Stimulated activated CD4-positive, alpha-beta T cell treated with anti-CD3 and anti-CD28 coated beads, Interleukin-4, amount 100 ng/mL, for 4 hours (primary cell): Measurements from ENCODE around the gene QRFP.

Experiments
- DNase-seq, 2 experiments: peaks; one replicate each; pipeline ENCODE4 v3.0.0-alpha.2; 2020

The QRFP gene, protein sequence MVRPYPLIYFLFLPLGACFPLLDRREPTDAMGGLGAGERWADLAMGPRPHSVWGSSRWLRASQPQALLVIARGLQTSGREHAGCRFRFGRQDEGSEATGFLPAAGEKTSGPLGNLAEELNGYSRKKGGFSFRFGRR

DNA sequence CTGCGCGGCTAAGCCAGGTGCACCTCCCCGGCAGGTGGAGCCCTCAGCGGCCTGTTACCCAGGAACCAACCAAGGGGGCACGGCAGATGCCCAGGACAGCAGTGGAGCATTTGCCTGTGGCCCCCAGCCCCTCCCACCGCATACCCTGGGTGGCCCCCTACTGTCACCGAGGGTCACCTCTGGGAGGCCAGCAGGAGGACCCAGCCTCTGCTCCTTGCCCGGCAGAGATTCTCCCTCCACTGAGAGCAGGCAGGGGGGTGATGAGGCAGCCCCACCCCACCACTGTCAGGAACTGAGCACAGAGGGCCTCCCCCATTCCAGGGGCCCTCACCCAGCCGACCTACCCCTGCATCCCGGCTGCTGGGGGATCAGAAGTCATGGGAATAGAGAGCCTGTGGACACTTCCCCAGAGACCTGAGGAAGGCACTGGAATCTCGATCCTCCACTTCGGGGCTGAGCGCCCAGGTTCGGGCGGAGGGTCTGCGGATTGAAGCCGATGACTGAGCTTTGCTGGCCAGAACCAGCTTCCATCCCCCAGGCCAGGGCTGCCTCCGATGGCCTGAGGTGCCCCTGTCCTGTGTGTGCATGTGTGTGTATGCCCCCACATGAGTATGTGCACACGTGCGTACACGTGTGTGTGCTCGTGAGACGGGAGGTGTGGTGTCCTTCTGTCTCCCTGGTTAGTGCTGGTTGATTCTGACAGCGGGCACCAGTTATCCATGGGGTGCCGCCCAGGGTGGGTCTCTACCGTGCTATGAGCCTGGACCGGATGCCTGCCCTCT, at the start of gene QRFP:
TSS of gene QRFP (minus strand) at position 580 of the 782 bp plus-strand sequence. CDS start 2,974 bp downstream, outside the sequence.
- no peak for DNase-seq

DNA sequence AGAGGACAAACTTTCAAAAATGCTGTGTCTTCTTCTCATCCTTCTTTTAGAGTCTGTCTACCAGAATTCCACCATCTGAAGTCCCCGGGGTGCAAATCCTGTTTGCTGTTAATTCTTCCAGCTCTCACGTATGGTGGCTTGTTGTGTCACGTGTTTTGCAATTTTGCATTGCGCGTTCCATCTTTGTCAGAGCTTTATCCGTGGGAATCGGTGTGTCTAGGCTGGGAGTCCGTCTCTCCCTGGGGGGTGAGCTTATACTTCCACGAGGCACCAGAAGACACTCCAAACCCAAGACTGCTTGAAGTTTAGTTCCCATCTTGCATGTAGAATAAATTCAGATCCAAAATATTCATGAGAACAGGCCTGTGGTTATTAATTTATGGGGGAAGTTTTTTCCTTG, 48.6 kb upstream of the QRFP start:
- no peak for DNase-seq

DNA sequence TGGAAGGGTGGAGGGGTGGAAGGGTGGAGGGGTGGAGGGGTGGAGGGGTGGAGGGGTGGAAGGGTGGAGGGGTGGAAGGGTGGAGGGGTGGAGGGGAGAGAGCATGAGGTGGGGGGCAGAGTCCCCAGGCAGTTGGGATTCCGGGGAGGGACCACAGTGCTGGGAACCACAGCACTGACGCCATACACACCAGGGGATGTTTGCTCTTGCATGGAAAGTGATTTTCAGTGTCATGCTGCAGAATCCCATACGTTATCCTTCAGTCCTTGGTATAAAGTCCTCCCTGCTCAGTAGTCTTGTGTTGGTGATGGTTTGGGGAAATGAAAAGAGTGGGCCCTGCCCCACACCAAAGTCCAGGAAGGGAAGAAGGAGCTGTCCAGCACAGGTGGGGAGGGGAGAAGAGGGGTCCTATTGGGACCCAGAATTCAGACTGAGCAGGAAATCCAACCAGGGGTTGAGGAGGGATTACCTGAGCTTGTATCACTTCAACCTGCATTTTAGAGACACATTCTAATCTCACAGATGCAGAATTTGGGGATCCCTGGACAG, 48.0 kb upstream of the QRFP start:
- no peak for DNase-seq

DNA sequence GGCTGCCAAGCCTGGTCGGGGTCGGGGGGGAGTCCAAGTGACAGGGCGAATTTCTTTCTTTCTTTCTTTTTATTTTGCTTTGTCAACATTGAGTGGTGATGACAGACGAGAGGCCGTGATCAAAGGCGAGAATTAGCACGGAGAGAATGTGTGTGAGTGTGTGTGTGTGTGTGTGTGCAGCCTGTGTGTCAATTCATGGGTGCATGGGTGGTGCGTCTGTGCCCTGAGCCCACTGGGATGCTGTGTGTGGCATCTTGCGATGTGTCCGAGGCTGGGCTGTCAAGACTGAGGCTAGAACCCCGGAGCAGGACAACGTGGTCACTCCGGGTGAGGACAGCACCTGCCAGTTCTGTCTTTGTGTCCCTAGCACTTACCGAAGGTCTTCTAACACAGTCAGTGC, 47.2 kb upstream of the QRFP start:
- no peak for DNase-seq

DNA sequence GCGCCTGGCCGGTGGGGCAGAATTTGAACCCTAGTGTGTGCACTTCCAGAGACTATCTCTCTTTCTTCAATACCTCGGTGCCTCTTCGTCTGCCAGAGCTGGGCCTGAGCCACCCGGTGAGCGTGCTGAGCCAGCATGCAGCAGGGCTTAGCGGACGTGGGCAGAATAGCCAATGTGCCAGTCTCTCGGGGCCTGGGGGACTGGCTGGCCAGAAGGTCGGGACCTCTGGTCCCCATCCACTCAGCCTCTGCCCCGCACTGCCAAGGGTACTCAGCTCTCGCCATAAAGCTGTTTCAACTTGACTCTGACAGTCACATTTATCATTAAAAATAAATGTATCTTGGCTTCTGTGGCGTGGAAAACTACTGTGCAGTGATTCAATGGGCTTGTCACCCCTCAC, 46.6 kb upstream of the QRFP start:
- no peak for DNase-seq

DNA sequence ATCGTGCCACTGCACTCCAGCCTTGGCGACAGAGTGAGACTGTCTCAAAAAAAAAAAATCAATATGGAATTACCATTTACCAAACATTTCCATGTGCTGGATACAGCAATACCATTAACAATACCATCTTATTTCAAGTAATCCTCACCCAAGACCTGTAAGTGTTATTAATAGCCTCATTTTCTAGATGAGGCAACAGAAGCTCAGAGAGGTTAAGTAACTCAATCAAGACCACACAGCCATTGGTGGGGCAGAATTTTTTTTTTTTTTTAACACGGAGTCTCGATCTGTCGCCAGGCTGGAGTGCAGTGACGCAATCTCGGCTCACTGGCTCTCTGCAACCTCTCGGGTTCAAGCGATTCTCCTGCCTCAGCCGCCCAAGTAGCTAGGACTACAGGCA, 46.1 kb upstream of the QRFP start:
- no peak for DNase-seq

DNA sequence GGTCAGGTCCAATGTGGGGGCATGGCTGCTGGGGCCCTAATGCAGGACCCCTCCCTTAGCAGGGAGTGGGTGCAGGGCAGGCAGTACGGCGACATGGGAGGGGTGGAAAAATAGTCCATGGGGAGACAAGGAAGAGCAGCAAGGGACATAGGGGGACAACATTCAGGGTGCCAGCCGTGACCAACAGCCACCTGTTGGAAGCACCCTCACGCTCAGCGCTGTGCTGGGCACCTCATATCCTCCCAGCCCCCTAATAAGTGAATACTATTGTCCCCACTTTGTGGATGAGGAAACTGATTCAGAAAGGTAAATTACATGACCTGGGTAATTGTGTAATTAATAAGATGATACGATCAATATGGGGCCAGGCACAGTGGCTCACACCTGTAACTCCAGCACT, 45.5 kb upstream of the QRFP start:
- DNase-seq: no peak

DNA sequence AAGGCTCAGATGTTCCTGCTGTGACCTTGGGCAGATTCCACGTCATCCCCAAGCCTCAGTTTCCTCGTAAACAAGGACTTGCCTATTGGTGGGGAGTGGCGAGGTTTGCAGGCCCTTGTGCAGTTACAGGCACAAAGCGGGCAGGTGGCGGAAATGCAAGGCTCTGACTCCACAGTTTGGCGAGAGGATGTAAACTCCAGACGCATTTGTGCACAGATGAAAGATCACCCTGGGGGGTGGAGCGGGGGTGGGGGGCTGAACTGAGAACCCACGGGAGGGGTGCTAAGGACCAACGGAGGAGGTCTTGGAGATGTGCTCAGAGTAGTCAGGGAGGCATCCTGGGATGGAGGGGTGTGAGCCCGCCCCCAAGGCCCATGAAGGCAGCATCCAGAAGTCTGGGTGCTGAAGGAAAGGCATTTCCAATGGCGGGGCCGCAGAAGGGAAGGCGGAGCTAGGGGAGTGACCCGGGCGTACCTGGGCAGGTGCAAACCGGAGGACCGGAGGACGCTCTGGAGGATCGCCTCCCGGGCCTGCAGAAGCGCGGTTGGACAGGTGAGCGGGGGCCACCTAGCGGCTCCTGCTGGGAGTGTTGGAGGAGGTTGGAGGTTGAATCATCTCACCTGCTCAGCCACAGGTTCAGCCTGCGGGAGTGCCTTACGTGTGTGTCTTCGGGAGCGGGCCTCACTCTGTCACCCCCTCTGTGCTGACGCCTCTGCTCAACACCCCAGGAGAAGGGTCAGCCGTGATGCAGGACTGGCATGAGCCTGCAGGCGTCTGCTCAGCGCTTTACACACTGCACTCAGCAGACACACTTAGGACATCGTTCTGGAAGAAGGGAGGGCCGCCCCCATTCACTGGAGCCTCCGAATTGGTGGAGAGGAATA, 44.3 kb upstream of the QRFP start:
- peak; percentile 66 to 73 for DNase-seq

DNA sequence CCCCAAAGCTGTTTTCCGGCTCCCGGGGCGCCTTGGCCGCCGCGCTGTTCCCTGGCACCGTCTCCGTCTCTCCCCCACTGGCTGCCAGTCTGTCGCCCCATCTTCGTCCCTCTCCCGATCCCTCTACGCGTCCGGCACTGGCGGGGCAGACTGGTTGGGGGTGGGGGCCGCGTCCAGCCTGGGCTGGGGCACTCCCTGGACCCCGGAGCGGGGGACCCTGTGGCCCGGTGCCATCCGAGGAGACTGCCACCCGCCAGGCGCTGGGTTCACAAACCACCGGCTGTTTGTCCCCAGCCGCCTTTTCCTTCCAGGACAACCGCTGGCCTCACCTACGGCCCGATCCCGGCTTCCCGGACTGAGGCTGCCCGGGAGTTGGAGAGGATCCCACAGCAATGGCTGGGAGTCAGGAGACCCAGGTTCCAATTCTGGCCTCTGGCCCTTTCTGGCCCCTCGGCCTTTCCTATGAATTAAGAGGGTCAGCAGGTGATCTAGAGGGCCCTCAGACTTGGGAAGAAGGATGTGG, 43.5 kb upstream of the QRFP start:
- DNase-seq: no peak

DNA sequence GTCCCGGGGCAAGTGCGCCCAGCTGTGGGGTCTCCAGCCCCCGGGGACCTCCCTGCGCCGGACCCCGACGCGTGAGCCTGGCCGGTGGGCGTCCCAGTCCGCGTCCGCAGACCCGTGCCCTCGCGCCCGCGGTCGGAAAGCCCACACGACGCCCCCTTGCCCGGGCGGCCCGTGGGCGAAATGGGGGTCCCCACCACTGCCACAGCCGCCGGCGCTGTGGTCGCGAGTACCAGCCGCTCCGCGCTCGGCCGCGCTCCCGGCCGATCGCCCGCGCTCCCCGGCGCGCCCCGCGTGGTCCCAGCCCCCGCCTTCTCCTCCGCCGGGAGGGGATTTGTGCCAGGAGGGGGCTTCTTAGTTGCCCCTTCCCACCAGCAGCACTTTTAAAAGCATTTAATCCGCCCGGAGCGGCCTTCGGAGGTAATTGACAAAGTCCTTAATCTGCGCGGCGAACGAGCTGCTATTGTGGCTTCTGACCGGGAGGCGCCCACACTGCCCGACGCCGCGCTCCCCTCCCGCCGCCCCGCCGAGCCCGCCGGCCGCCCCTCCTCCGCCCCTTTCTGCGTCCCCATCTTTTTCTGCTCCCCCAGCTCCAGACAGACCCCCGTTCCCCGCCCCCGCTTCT, 42.9 kb upstream of the QRFP start:
- DNase-seq: no peak

DNA sequence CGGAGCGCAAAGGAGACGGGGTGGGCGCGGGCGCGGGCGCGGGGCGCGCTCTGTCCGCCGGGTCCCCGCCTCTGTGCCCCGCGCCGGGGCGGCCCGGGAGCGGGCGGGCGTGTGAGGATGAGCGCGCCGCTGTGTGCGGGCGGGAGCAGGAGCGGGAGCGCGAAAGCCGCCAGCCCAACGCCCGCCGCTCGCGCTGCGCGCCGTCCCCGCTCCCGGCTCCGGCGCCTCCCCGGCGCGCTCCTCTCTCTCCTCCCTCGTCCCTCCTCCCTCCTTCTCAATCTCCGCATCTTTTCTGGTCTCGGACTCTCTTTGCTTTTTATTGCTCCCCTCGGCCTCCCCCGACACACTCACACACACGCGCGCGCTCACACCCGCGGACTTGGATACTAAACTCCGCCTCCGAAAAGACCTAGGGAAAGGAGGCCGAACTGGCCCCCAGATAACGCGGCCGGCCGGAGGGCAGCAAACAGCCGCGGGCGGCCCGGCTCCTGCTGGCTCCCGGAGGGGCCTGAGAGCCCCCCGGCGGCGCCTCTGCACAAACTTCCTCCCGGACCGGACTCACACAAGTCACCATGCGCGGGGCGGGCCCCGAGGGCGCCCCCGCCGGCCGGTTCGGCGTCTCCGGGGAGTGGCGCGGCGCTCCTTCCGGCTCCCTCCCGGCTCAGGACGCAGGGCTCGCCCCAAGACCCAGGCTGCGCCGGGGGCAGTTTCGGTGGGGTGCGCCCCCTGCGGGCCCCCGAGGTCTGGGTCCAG, 42.2 kb upstream of the QRFP start, which contains the start of gene FIBCD1:
TSS of gene FIBCD1 (minus strand) at position 596 of the 753 bp plus-strand sequence. CDS start 640 bp downstream, outside the sequence.
- DNase-seq: no peak

DNA sequence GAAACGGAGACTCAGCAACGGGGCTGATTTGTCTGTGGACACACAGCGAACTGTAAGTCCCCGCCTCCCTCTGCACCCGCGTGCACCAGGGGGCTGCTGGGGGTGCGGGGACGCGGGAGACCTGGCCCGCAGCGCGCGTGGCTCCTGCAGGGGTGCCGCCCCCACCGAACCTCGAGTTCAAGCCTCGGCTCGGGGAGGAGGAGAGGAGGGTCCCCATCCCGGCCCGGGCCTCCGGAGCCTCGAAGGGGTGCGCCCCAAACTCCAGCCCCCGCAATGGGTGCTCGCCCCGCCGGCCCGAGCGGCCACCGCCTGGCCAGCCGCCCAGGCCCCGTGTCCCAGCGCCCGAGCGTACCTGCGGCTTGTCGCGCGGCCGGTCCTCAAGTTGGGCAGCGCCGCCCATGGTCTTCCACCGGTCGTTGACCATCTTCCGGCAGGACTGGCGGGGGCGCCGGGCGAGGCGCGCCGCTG, 41.6 kb upstream of the QRFP start:
- no peak for DNase-seq

DNA sequence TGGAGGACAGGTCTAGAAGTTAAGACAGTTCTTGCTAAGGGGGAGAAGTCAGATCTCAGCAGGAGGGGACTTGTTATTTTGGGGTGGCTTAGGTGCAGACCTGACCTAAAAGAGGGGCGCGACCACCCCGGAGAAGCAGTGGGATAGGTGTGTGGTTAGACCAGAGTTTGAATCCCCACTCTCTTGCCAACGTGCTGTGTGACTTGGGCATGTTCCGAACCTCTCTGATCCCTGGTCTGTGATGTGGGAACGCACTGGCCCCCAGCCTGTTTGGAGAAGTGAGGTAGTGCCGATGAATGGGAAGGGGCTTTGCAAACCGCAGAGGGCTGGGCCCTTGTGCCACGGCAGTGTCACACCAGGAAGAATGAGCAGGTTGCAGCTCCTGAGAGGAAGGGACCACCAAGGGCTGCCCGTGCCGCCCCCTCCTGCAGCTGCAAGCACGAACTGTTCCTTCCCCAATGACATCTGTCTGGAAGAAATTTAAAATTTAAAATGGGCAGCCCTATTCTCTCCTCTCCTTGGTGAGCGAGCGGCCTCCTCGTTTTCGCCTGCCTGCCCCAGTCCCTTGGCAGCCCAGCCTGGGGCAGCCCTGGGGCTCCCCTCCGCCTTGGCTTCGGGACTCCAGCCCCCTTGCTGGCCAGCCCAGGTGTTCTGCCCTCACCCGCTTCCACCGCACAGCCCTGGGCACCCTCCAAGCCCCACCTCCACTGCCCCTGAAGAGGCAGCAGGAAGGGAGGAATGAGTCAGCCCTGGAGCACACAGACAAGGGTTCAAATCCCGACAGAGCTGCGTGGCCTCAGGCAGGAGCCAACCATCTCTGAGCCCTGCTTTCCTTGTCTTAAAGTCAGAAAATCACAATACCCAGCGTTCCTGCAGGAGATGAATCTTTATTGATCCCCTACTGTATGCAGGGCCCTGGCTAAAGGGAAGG, 40.8 kb upstream of the QRFP start:
- no peak for DNase-seq

DNA sequence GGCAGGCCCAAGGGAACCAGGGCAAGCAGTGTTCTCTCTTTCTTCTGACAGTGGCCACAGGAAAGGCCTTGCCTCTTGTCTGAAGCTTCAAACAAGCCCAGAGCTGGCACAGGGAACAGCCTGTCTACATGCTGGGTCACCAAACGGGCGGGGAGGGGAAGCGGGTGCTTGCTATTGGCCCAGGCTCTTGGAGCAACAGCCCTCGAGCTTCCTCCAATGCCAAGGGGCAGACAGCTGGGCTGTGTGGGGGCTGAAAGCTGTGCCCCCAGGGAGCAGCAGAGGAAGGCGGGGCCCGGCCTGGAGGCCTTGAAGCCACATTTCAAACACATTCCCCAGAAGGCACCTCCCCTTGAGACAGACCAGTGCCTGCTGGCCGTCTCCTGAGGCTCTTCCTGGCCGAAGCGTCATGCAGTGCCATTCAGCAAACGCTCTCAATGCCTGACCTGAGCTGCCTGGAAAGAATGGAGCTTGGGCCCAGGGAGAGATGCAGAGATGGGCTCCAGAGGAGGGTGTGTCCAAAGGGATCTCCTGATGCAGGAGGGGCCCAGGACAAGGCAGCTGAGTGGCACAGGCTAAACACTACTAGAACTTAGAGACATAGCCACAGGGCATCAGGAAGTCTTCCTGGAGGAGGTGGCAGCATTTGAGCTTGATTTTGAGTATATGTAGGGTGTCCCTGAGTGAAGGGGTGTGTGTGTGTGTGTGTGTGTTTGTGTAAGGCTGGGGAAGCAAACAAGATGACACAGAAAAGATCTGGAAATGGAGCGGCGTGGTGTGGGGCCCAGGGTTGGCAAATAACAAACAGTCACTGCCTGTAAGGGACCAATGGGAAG, 39.9 kb upstream of the QRFP start:
- DNase-seq: no peak

DNA sequence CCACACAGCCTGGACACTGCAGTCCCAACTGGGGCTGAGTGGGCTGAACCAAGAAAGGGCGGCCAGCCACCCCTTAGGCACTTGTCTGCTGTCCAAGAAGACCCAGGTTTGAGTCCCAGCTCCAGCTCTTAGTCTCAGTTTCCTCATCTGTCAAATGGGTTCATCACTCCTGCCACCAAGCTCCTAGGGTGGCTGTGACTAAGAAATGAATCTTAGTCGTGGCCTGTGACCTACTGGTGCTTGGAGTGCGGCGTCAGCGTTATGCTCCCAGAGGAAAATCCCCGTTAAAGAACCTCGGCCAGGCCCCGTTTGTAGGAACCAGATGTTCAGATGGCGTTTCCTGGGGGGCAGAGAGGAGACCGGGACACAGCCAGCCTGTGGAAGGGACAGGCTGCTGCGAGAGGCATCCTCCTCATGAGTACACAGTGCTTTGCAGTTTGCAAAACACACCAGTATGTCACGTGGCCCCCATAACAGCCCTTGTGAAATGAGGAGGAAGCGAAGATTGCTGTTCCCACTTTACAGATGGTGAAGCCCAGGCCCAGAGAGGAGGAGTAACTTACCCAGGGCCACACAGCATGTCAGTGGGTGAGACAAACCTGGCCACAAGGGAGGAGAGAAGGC, 39.1 kb upstream of the QRFP start:
- DNase-seq: no peak

DNA sequence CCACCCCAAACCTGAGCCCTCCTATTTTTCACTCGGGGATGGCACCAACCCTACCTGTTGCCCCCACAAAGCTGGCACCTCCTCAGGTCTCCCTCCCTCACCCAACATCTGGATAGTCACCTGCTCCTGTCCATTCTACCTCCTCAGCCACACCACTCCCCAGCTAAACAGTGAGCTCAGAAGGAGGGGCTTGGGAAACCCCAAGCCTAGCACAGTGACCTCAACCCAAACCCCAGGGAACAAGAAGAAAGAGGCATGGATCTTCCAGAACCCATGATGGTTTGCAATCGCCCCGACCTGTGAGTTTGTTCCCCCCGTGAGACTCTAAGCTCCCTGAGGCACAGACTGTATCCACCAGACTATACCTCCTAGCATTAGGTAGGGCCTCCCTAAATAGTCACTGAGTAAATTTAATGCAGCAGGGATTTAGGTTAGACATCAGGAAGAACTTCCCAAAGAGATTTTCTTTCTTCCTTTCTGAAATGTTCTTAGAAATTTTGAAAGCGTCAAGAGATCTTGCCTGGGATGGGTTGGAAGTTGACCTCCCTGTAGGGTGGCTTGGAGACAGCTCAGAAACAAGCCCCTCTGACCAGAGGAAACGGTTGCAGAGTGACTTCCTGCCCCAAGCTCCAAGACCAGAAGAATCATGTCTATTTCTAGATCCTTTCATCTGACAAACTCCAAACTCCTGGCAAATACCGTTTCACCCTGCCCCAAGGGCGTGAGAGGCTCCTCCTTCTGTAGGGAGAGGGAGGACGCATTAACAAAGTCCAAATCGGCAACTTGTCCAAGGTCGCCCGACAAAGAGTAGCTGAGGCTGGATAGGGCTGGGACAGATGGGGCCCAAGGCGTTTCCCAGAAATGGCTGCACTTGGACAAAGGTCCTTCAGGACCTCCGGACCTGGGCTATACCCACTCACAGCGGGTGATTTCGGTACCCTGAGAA, 38.4 kb upstream of the QRFP start:
- DNase-seq: no peak

DNA sequence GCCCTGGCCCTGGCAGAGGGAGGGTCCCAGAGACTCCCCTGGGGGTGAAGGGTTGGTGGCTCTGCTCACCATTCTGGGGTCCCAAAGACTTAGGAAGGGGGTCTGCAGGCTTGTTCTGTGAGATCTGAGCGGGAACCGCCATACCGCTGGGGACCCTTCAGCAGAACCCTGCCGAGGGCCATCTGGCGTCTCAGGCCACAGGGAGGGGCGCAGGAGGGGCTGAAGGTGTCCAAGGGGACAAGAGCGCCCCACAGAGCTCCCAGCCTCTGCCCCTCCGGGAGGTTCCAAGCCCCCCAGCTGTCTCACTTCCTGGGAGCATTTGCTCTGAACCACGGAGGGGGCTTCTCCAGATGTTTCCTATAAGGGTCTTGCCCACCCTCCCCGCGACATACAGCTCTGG, 37.6 kb upstream of the QRFP start:
- DNase-seq: no peak
